A549 (cell line): Measurements from ENCODE around the gene TBX10. TPM values are rescaled to one million over a fixed set of nuclear protein-coding genes. Genes with fewer than 3 reads are reported as not detected.
A peak's percentile ranks its signal among the peaks of the same experiment; 100 is the strongest.

ENCODE experiments used
- ATAC-seq, 2 experiments: fragments of 200-7000 bp in 1 of 2; fragments of >200 bp in 1 of 2; cut with Nextera tagmentation in 1 of 2; cut with Tn5 transposase in 1 of 2; 3 replicates each; pipeline versions ENCODE4 v1.8.0 to v1.9.1; 2018 to 2020; ENCODE audit warnings: mild to moderate bottlenecking in 1 of 2, moderate library complexity in 1 of 2
- CTCF ChIA-PET: fragments of 300-600 bp; sonication (Branson Sonifier 250); formaldehyde crosslinking; extraction: SDS; loops from one replicate; lab custom pipeline; 2021; ENCODE audit warnings: antibody characterized with exemption, inconsistent platforms; lab: Yijun Ruan, JAX
- POLR2A ChIA-PET: fragments of 350-600 bp; formaldehyde crosslinking; extraction: SDS; loops from one replicate; lab custom pipeline; 2021; ENCODE audit warnings: antibody characterized with exemption, inconsistent platforms; lab: Yijun Ruan, JAX
- DNase-seq, 2 experiments: peaks; one replicate each; pipeline versions ENCODE4 v3.0.0 to v3.0.0-alpha.2; 2011 to 2016; ENCODE audit warnings: low read depth in 1 of 2, low spot score in 1 of 2
- FAIRE-seq: peaks from 2 replicates; lab custom pipeline; 2011; peaks lifted over from hg19 to GRCh38; lab: Jason Lieb, UNC
- H3K27ac ChIP-seq, 2 experiments: fragments of >200 bp; sonication (Bioruptor Twin); formaldehyde crosslinking; 3 replicates each; pipeline ENCODE4 v1.5.1; 2016 to 2017
- H3K4me1 ChIP-seq: fragments of >200 bp; sonication (Bioruptor Twin); formaldehyde crosslinking; 3 replicates; pipeline ENCODE4 v1.6.1; 2016
- H3K4me2 ChIP-seq: fragments of >200 bp; sonication (Bioruptor Twin); formaldehyde crosslinking; 3 replicates; pipeline ENCODE4 v1.6.1; 2016
- H3K4me3 ChIP-seq: fragments of >200 bp; sonication (Bioruptor Twin); formaldehyde crosslinking; 3 replicates; pipeline ENCODE4 v1.5.1; 2016
- H3K9me3 ChIP-seq: fragments of >200 bp; sonication (Bioruptor Twin); formaldehyde crosslinking; 3 replicates; pipeline ENCODE4 v1.6.1; 2016
- ATOH8 ChIP-seq: fragments of 250-450 bp; sonication (Bioruptor Pico); IDR thresholded peaks from 2 replicates; pipeline ENCODE4 v1.5.0; 2020; ENCODE audit warnings: low read depth, mild to moderate bottlenecking, moderate library complexity
- BHLHE40 ChIP-seq: IDR thresholded peaks from 2 replicates; pipeline ENCODE4 v1.6.1; 2012; ENCODE audit warnings: low read depth, low read length, inconsistent platforms
- FOSB ChIP-seq: fragments of 250-450 bp; sonication (Bioruptor Pico); IDR thresholded peaks from 2 replicates; pipeline ENCODE4 v1.5.0; 2020; ENCODE audit warnings: mild to moderate bottlenecking, moderate library complexity
- FOSL2 ChIP-seq, 2 experiments: fragments of 450-650 bp in 1 of 2; fragments of >200 bp in 1 of 2; sonication (Bioruptor Twin) in 1 of 2; formaldehyde crosslinking; IDR thresholded peaks; 2 replicates each; pipeline versions ENCODE4 v1.5.0 to v1.6.1; 2016 to 2020; ENCODE audit warnings: mild to moderate bottlenecking in 1 of 2, moderate library complexity in 1 of 2
- FOXS1 ChIP-seq: fragments of 250-450 bp; sonication (Bioruptor Pico); IDR thresholded peaks from 2 replicates; pipeline ENCODE4 v1.5.0; 2020; ENCODE audit warnings: mild to moderate bottlenecking, moderate library complexity
- HDAC2 ChIP-seq: fragments of 200-600 bp; sonication (generic); IDR thresholded peaks from 2 replicates; pipeline ENCODE4 v1.6.1; 2016
- HEYL ChIP-seq: fragments of 250-450 bp; sonication (Bioruptor Pico); IDR thresholded peaks from 2 replicates; pipeline ENCODE4 v1.8.0; 2021; ENCODE audit warnings: mild to moderate bottlenecking, moderate library complexity
- HOXA7 ChIP-seq: fragments of 250-450 bp; sonication (Bioruptor Pico); IDR thresholded peaks from 2 replicates; pipeline ENCODE4 v1.5.0; 2020; ENCODE audit warnings: mild to moderate bottlenecking, moderate library complexity
- JUN ChIP-seq, 2 experiments: fragments of >200 bp; sonication (Bioruptor Twin); formaldehyde crosslinking; IDR thresholded peaks; 2 replicates in 1 of 2; 3 replicates in 1 of 2; pipeline ENCODE4 v1.6.1; 2016 to 2017
- JUNB ChIP-seq: fragments of >200 bp; sonication (Bioruptor Twin); formaldehyde crosslinking; IDR thresholded peaks from 2 replicates; pipeline ENCODE4 v1.6.1; 2016
- KDM1A ChIP-seq: fragments of 200-600 bp; sonication (generic); IDR thresholded peaks from 2 replicates; pipeline ENCODE4 v1.6.1; 2016; ENCODE audit warnings: low read depth, mild to moderate bottlenecking
- MYC ChIP-seq: IDR thresholded peaks from 2 replicates; pipeline ENCODE4 v1.6.1; 2012; ENCODE audit warnings: mild to moderate bottlenecking, inconsistent platforms, low read length, improper control_type of control experiment, borderline replicate concordance
- NR3C1 ChIP-seq: fragments of >200 bp; sonication (Bioruptor Twin); formaldehyde crosslinking; IDR thresholded peaks from 3 replicates; pipeline ENCODE4 v1.6.1; 2017
- POLR2A ChIP-seq: IDR thresholded peaks from 2 replicates; pipeline ENCODE4 v1.6.1; 2012; ENCODE audit warnings: mild to moderate bottlenecking, low read length
- REST ChIP-seq: fragments of 200-600 bp; sonication (generic); IDR thresholded peaks from 2 replicates; pipeline ENCODE4 v1.6.1; 2016; ENCODE audit warnings: antibody characterized with exemption, mild to moderate bottlenecking, moderate library complexity
- SREBF2 ChIP-seq: fragments of 450-650 bp; IDR thresholded peaks from 2 replicates; pipeline ENCODE4 v1.6.1; 2014; ENCODE audit warnings: mild to moderate bottlenecking, moderate library complexity
- ZSCAN20 ChIP-seq: fragments of 250-450 bp; sonication (Bioruptor Pico); IDR thresholded peaks from 2 replicates; pipeline ENCODE4 v1.8.0; 2022; ENCODE audit warnings: mild to moderate bottlenecking, moderate library complexity
- WGBS: methylation state at CpG from one replicate; pipeline ENCODE4 v1.1.6; 2017; ENCODE audit errors: missing lambda C conversion rate; 5-methylcytosine and 5-hydroxymethylcytosine counted together
- polyA plus RNA-seq, 4 experiments: library from polyadenylated mRNA; depleted of rRNA in 3 of 4; stranded (reverse); fragments of >200 nt; fragmentation: RNase III in 1 of 4; extraction: RNeasy Plus Mini Kit Qiagen cat#74134 plus additional on column Dnase treatment in 1 of 4; gene quantifications; 2 replicates in 3 of 4; 3 replicates in 1 of 4; pipeline ENCODE4 v1.2.3, GENCODE V29; 2011 to 2017
- TF ChIP-seq, protein P1 (sequence below): fragments of >200 bp; sonication (Bioruptor Twin); formaldehyde crosslinking; IDR thresholded peaks from 3 replicates; pipeline ENCODE4 v1.5.1; 2016
- TF ChIP-seq, protein P2 (sequence below): fragments of 150-350 bp; IDR thresholded peaks from 2 replicates; pipeline ENCODE4 v1.6.1; 2014; ENCODE audit warnings: low read depth, mild to moderate bottlenecking, low read length

TBX10 gene
- polyA plus RNA-seq, 2 of the 4 experiments (the other 2 are of a cell fraction) = not detected

GRCh38 chr11:67632982-67633755 is 6.4 kb downstream of the TBX10 start:
- no peak overlapping the region for H3K4me3 ChIP-seq
- H3K4me1 ChIP-seq = peaks cover 6% of the 10 kb centered on the region; the same call in 2 of the 3 replicates
- no peak for TF ChIP-seq JUNB
- POLR2A ChIA-PET = interaction anchor here (0.6 kb wide), 1 partner anchor 287 kb away, joined by 3 read pairs; no protein-coding TSS in a partner anchor
- no peak overlapping the region for H3K4me2 ChIP-seq
- CTCF ChIA-PET = interaction anchor here (0.9 to 14.1 kb wide), 4 partner anchors 14 to 50 kb away, joined by 3 to 181 read pairs (median 160); partner anchors contain the start of genes ACY3 and GSTP1
- no peaks in the 10 kb centered on the region for H3K9me3 ChIP-seq
- no peak overlapping the region for H3K27ac ChIP-seq
- DNase-seq (no peak), ATAC-seq (no peak), FAIRE-seq (no peak)
- 88% methylated on average over 30 of the region's 30 CpGs for WGBS

- TF ChIP-seq HEYL (CRISPR knock-in tag) (no peak), FOSB (CRISPR knock-in tag) (no peak), KDM1A (peak; percentile 70; the same call in 1 of the 2 replicates)
- no peak overlapping the region for H3K4me2 ChIP-seq
- peaks cover 6% of the 10 kb centered on the region; the same call in 2 of the 3 replicates for H3K4me1 ChIP-seq
- WGBS = 73% methylated on average over 12 of the region's 12 CpGs
- no peak overlapping the region for H3K27ac ChIP-seq
- DNase-seq (no peak), ATAC-seq (no peak), FAIRE-seq (no peak)
- ChIA-PET POLR2A (interaction anchor here (0.6 kb wide), 1 partner anchor 287 kb away, joined by 3 read pairs; no protein-coding TSS in a partner anchor), CTCF (interaction anchor here (0.9 to 14.1 kb wide), 7 partner anchors 15 to 59 kb away, joined by 3 to 181 read pairs (median 30); partner anchors contain the start of genes ACY3 and GSTP1)
- no peaks in the 10 kb centered on the region for H3K9me3 ChIP-seq
- no peak overlapping the region for H3K4me3 ChIP-seq
These were observed 7.2 kb downstream of the TBX10 start for GRCh38 chr11:67632175-67632981.

GRCh38 chr11:67631853-67632174 is 7.7 kb downstream of the TBX10 start:
- Histone ChIP-seq H3K4me2 (no peak overlapping the region), H3K4me1 (peaks cover 6% of the 10 kb centered on the region; the same call in 2 of the 3 replicates), H3K9me3 (no peaks in the 10 kb centered on the region), H3K27ac (no peak overlapping the region), H3K4me3 (no peak overlapping the region)
- 95% methylated on average over 2 of the region's 2 CpGs for WGBS
- POLR2A ChIA-PET = interaction anchor here (2.0 kb wide), 1 partner anchor 19 kb away, joined by 7 read pairs; the partner anchor contains the start of gene ACY3
- FAIRE-seq (no peak), DNase-seq (no peak), ATAC-seq (no peak)
- TF ChIP-seq HDAC2 = no peak
- TF ChIP-seq FOXS1 (CRISPR knock-in tag) = no peak
- no peak for TF ChIP-seq HEYL (CRISPR knock-in tag)
- no peak for TF ChIP-seq MYC
- no peak for TF ChIP-seq JUNB
- CTCF ChIA-PET = interaction anchor here (1.3 to 14.1 kb wide), 6 partner anchors 16 to 60 kb away, joined by 4 to 181 read pairs (median 90); partner anchors contain the start of gene ACY3

DNA sequence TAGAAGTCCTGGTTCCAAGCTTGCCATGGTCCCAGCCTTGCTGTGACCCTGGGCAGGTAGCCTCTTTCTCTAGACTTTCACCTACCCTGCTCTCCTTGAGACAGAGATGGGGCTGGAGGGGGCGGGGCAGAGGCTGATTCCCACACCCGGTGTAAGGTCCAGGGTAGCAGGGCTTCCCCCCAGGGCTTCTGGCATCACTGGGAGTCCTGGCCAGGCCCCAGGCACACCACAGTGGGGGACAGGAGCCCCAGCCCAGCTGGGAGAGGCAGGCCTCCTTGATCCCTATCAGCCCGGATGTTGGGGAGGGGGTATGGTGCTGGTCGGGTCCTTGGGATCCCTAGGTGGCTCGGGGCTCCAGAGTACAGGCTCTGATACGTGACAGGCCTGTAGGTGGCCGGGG is 8.2 kb downstream of the TBX10 start:
- ChIA-PET POLR2A (interaction anchor here (2.0 kb wide), 1 partner anchor 19 kb away, joined by 7 read pairs; the partner anchor contains the start of gene ACY3), CTCF (interaction anchor here (0.6 to 14.1 kb wide), 12 partner anchors 8 to 155 kb away, joined by 3 to 181 read pairs (median 21); partner anchors contain the start of genes ACY3, ALDH3B2 and TBX10)
- WGBS = 84% methylated on average over 6 of the region's 7 CpGs
- H3K4me2 ChIP-seq = peak overlapping the region; percentile 81; the same call in 2 of the 3 replicates
- peaks cover 6% of the 10 kb centered on the region; the same call in 2 of the 3 replicates for H3K4me1 ChIP-seq
- ATAC-seq = no peak
- DNase-seq = no peak
- no peaks in the 10 kb centered on the region for H3K9me3 ChIP-seq
- no peak overlapping the region for H3K27ac ChIP-seq
- no peak for FAIRE-seq
- no peak overlapping the region for H3K4me3 ChIP-seq
- TF ChIP-seq ZSCAN20 (CRISPR knock-in tag) (no peak), REST (no peak), FOSL2 (IDR thresholded peaks at IDR 0.05) (no peak), FOSL2 (CRISPR knock-in tag; IDR thresholded peaks at IDR 0.05) (no peak), NR3C1 (no peak), JUN (IDR thresholded peaks at IDR 0.05) (no peak), BHLHE40 (no peak), POLR2A (no peak), SREBF2 (no peak), ATOH8 (CRISPR knock-in tag) (no peak), HOXA7 (CRISPR knock-in tag) (no peak)
- TF ChIP-seq, protein P1, sequence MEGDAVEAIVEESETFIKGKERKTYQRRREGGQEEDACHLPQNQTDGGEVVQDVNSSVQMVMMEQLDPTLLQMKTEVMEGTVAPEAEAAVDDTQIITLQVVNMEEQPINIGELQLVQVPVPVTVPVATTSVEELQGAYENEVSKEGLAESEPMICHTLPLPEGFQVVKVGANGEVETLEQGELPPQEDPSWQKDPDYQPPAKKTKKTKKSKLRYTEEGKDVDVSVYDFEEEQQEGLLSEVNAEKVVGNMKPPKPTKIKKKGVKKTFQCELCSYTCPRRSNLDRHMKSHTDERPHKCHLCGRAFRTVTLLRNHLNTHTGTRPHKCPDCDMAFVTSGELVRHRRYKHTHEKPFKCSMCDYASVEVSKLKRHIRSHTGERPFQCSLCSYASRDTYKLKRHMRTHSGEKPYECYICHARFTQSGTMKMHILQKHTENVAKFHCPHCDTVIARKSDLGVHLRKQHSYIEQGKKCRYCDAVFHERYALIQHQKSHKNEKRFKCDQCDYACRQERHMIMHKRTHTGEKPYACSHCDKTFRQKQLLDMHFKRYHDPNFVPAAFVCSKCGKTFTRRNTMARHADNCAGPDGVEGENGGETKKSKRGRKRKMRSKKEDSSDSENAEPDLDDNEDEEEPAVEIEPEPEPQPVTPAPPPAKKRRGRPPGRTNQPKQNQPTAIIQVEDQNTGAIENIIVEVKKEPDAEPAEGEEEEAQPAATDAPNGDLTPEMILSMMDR = no peak
- TF ChIP-seq, protein P2, sequence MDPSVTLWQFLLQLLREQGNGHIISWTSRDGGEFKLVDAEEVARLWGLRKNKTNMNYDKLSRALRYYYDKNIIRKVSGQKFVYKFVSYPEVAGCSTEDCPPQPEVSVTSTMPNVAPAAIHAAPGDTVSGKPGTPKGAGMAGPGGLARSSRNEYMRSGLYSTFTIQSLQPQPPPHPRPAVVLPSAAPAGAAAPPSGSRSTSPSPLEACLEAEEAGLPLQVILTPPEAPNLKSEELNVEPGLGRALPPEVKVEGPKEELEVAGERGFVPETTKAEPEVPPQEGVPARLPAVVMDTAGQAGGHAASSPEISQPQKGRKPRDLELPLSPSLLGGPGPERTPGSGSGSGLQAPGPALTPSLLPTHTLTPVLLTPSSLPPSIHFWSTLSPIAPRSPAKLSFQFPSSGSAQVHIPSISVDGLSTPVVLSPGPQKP = no peak
